ENCODE results near the gene VEGFD.

DNA sequence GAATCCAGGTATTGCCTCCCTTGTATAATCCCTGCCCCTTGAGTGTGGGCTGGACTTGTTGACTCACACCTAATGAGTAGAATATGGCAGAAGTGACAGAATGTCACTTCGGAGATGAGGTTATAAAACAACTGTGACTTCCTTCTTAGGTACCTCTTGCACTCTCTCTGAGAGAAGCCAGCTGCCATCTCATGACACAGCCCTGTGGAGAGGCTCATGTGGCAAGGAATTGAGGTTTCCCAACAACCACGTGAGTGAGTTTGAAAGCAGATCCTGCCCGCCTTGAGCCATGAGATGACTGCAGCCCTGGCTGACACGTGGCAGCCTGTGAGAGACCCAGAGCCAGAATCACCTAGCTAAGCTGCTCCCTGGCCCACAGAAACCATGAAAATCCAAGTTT is 82.3 kb downstream of the VEGFD start:
- no peak for TF ChIP-seq POLR2A (IDR thresholded peaks at IDR 0.05)
- TF ChIP-seq, protein P1, sequence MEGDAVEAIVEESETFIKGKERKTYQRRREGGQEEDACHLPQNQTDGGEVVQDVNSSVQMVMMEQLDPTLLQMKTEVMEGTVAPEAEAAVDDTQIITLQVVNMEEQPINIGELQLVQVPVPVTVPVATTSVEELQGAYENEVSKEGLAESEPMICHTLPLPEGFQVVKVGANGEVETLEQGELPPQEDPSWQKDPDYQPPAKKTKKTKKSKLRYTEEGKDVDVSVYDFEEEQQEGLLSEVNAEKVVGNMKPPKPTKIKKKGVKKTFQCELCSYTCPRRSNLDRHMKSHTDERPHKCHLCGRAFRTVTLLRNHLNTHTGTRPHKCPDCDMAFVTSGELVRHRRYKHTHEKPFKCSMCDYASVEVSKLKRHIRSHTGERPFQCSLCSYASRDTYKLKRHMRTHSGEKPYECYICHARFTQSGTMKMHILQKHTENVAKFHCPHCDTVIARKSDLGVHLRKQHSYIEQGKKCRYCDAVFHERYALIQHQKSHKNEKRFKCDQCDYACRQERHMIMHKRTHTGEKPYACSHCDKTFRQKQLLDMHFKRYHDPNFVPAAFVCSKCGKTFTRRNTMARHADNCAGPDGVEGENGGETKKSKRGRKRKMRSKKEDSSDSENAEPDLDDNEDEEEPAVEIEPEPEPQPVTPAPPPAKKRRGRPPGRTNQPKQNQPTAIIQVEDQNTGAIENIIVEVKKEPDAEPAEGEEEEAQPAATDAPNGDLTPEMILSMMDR (IDR thresholded peaks at IDR 0.05): no peak

Data from transverse colon (tissue), 3 donors.